ENCODE results near the gene CFL1.
"Not testable (repeated sequence)": the region's sequence is repeated elsewhere in the genome, so short reads cannot be mapped to it uniquely, and the experiment has no call there.

CFL1 gene

DNA sequence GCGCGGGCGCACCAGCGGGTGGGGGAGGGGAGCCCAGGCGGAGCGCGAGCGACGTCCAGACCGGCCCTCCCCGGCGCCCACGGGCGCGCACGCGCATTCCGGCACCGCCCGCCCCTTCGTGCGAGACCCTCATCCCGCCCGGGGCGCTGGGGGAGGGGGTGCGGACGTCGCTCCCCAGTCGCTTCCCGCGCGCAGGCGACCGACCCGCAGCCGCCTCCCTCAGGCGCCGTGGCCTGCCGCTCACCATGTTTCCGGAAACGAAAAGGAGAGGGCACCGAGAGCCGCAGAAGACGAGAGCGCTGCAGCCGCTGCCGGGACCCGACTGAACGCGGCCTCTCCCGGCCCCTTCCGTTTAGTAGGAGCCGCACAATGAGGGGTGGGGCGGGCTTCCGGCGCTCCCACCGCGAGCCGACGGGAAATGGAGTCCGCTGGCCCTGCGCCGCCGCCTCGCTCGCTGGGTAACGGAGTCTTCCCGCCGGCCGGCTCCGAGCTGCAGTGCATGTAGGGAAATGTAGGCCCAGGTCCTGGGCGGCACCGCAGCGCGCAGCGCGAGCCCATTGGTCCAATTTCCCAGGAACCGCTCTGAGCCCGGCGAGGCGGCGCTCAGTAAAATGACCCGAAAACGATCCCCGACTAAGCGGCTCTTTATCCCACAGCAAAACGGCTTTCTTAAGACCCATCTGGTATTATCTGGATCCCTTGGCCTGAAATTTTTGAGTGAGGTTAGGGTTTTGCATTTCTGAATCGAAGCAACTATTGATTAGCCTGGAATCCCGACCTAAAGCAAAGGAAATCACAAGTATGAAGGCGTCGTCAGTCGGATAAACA, at the start of gene CFL1:
Gene CFL1 (minus strand): TSS at position 328 of the 828 bp plus-strand sequence. CDS start 81 bp downstream, at position 247.
- peak; percentile 95 for DNase-seq (ENCODE audit: low read depth)

GRCh38 chr11:65906602-65907001, 48.6 kb upstream of the CFL1 start:
- no peak for DNase-seq (ENCODE audit: low read depth)

GRCh38 chr11:65903715-65904114, 45.7 kb upstream of the CFL1 start:
- no peak for DNase-seq (ENCODE audit: low read depth)

- DNase-seq (ENCODE audit: low read depth) = no peak
Measured at GRCh38 chr11:65903068-65903481, 45.1 kb upstream of the CFL1 start.

GRCh38 chr11:65900899-65901180, 42.9 kb upstream of the CFL1 start:
- DNase-seq (ENCODE audit: low read depth) = no peak

DNA sequence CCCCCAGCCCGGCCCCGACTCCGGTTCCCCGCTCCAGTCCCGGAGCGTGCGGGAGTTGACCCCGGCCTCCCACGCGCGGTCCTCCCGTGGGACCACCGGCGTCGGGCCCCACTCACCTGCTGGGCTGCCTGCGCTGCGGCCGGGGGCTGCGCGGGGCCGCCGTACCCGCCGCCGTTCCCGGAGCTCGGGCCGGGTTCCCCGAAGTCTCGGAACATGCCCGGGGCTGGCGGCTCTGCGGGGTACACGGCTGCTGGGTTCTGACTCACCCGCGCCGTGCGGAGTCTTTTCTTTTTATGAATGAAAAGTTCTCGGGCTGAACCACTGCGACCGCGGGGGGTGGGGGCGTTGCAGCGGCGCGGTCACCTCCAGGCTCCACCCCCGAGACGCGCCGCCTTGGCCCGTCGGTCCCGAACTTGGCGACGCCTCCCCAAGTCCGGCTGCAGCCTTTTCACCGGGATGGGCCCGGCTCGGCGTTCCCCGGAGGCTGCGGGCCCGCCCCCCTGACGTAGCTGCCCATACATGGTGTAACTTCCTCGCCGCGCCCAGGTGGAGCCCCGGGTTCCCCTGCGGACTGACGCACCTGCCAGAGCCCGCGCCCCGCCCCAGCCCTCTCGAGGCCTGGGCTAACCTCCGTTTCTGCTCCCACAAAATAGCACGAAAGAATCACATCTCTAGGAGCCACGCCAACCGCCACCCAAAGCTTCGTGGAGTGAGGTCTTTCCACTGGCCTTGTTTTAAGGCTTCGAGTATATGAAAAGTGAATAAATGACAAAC, 42.3 kb upstream of the CFL1 start, which contains the start of gene FOSL1:
Gene FOSL1 (minus strand): TSS at position 264 of the 774 bp plus-strand sequence. CDS start 49 bp downstream, at position 215.
- peak; percentile 91 for DNase-seq (ENCODE audit: low read depth)

- peak; percentile 68 for DNase-seq (ENCODE audit: low read depth)
Measured at GRCh38 chr11:65899356-65900124, 41.6 kb upstream of the CFL1 start.

- DNase-seq (ENCODE audit: low read depth) = no peak
Measured at GRCh38 chr11:65898656-65899355, 40.8 kb upstream of the CFL1 start.

DNA sequence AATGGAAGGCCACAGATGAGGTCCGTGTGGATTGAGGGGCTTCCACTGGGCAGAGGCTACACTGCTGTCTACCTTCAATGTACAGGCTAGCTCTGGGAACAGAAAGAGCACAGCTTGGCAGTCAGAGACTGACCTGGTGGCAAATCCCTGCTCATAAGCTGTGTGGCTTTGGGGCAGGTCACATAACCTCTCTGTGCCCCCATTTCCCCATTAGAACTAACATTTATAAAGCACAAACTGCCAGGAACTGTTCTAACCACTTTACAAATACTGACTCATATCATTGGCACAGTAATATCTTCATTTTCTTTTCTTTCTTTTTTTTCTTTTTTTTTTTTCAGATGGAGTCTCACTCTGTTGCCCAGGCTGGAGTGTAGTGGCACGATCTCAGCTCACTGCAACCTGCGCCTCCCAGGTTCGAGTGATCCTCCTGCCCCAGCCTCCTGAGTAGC, 39.1 kb upstream of the CFL1 start:
- DNase-seq (ENCODE audit: low read depth) = no peak

GRCh38 chr11:65896034-65896999, 38.3 kb upstream of the CFL1 start:
- DNase-seq (ENCODE audit: low read depth) = no peak

DNA sequence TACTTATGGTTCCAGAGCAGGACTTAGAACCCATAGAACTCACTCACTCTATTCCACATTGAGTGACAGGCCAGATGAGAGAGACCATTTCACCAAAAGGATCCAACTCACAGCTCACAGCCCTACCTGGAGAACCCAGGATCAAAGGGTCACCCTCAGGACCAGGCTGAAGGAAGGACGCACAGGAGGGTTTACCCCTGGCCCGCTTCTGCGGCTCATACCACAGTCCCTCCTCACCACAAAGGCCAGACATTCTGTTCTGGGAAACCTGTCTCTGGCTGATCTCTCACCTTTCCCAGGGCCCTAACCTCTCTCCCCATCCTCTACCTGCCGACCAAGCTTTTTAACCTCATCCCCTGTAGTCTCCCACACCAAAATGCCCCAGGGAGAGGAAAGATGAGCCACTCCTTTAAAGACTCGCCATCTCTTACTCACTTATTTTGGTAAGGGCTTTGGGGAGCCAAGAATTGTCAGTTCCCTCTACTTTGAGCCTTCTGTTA, 37.6 kb upstream of the CFL1 start:
- no peak for DNase-seq (ENCODE audit: low read depth)

- DNase-seq (ENCODE audit: low read depth) = no peak
Measured at GRCh38 chr11:65894034-65894591, 36.1 kb upstream of the CFL1 start.

- no peak for DNase-seq (ENCODE audit: low read depth)
Measured at GRCh38 chr11:65892661-65893317, 34.8 kb upstream of the CFL1 start.

DNA sequence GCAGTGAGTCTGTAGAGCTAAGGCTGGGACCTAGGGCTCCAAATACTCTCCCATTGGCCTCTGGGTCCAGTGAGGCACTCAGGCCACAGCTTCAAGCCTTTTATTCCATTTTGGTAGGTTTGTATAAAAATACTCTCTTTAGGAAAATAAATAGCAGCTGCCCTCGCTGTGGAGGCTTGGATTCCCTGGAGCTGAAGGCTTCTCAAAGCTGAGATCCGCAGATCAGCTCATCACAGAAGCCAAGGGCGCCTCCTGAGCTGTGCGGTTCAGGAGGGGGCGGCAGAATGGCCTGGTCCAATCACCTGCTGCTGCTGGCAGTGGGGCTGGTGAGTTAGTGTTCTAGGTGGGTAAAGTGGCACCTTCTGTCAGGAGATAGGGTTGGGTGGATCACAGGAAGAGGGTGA, 34.2 kb upstream of the CFL1 start:
- DNase-seq (ENCODE audit: low read depth) = not testable (repeated sequence)

- DNase-seq (ENCODE audit: low read depth) = peak; percentile 21
Measured at GRCh38 chr11:65891219-65892136, 33.5 kb upstream of the CFL1 start.

- peak; percentile 97 for DNase-seq (ENCODE audit: low read depth)
Measured at GRCh38 chr11:65890324-65891218, 32.6 kb upstream of the CFL1 start, which contains the start of gene CCDC85B. TSS of gene CCDC85B (plus strand) at chr11:65890673. CDS start at chr11:65890784, 111 bp downstream.

- DNase-seq (ENCODE audit: low read depth) = peak; percentile 96
Measured at GRCh38 chr11:65888163-65888814, 30.3 kb upstream of the CFL1 start, which contains the start of gene FIBP. TSS of gene FIBP (minus strand) at chr11:65888471. CDS start at chr11:65888418, 53 bp downstream.

Measured in stimulated activated CD8-positive, alpha-beta memory T cell treated with anti-CD3 and anti-CD28 coated beads, Interleukin-4, amount 100 ng/mL, for 24 hours (primary cell).